Liver (tissue), 9 donors: ENCODE results near the gene LRRC74A. TPM values are rescaled to one million over a fixed set of nuclear protein-coding genes. Genes with fewer than 3 reads are reported as not detected.

Source experiments
- DNase-seq: peaks from one replicate; pipeline ENCODE4 v3.0.0-alpha.2; 2017; ENCODE audit warnings: low spot score
- H3K27ac ChIP-seq, 2 donors: one replicate each; pipeline ENCODE4 v1.7.0; 2013; ENCODE audit warnings: inconsistent platforms in 2 of 2, low read length in 2 of 2, control low read depth in 1 of 2, low read depth in 1 of 2, mild to moderate bottlenecking in 1 of 2
- H3K27me3 ChIP-seq, 4 donors: one replicate each; pipeline versions ENCODE4 v1.6.1 to v1.7.0; 2013; ENCODE audit warnings: low read length in 3 of 4, inconsistent platforms in 1 of 4, mild to moderate bottlenecking in 1 of 4, moderate library complexity in 1 of 4; ENCODE audit not compliant: control insufficient read depth in 4 of 4, insufficient read depth in 4 of 4
- H3K36me3 ChIP-seq, 4 donors: one replicate each; pipeline versions ENCODE4 v1.6.1 to v1.7.0; 2013; ENCODE audit warnings: low read length in 3 of 4, mild to moderate bottlenecking in 3 of 4, low read depth in 1 of 4, moderate library complexity in 1 of 4; ENCODE audit not compliant: control insufficient read depth in 4 of 4, insufficient read depth in 3 of 4
- H3K4me1 ChIP-seq, 4 donors: one replicate each; pipeline versions ENCODE4 v1.6.1 to v1.7.0; 2013; ENCODE audit warnings: low read length in 3 of 4, mild to moderate bottlenecking in 3 of 4, moderate library complexity in 1 of 4; ENCODE audit not compliant: control insufficient read depth in 4 of 4, insufficient read depth in 4 of 4
- H3K4me3 ChIP-seq, 3 donors: one replicate each; pipeline versions ENCODE4 v1.6.1 to v1.7.0; 2013; ENCODE audit warnings: low read length in 3 of 3, control low read depth in 1 of 3, low read depth in 1 of 3, mild to moderate bottlenecking in 1 of 3
- H3K9ac ChIP-seq, 2 donors: one replicate each; pipeline ENCODE4 v1.7.0; 2013; ENCODE audit warnings: low read length in 2 of 2, mild to moderate bottlenecking in 2 of 2, moderate library complexity in 2 of 2, control low read depth in 1 of 2, low read depth in 1 of 2
- H3K9me3 ChIP-seq, 4 donors: one replicate each; pipeline versions ENCODE4 v1.6.1 to v1.7.0; 2013; ENCODE audit warnings: low read length in 3 of 4; ENCODE audit not compliant: control insufficient read depth in 4 of 4
- FOXA1 ChIP-seq: IDR thresholded peaks from 2 replicates; pipeline ENCODE4 v1.6.1; 2016; ENCODE audit warnings: antibody characterized with exemption
- FOXA2 ChIP-seq: IDR thresholded peaks from 2 replicates; pipeline ENCODE4 v1.6.1; 2016; ENCODE audit warnings: antibody characterized with exemption
- GABPA ChIP-seq, 2 donors: IDR thresholded peaks in 1 of 2; conservative IDR thresholded peaks in 1 of 2; 2 replicates each; pipeline ENCODE4 v1.6.1; 2016; ENCODE audit warnings: antibody characterized with exemption in 2 of 2, mild to moderate bottlenecking in 1 of 2, moderate library complexity in 1 of 2
- HNF4A ChIP-seq, 2 donors: conservative IDR thresholded peaks; 2 replicates each; pipeline ENCODE4 v1.6.1; 2016; ENCODE audit warnings: antibody characterized with exemption in 2 of 2, mild to moderate bottlenecking in 2 of 2
- HNF4G ChIP-seq: IDR thresholded peaks from 2 replicates; pipeline ENCODE4 v1.6.1; 2016; ENCODE audit warnings: antibody characterized with exemption
- JUND ChIP-seq, 2 donors: IDR thresholded peaks; 2 replicates each; pipeline ENCODE4 v1.6.1; 2016; ENCODE audit warnings: antibody characterized with exemption in 2 of 2
- MAX ChIP-seq: IDR thresholded peaks from 2 replicates; pipeline ENCODE4 v1.6.1; 2016; ENCODE audit warnings: antibody characterized with exemption
- NR2F2 ChIP-seq: IDR thresholded peaks from 2 replicates; pipeline ENCODE4 v1.6.1; 2016; ENCODE audit warnings: antibody characterized with exemption
- RAD21 ChIP-seq, 2 donors: IDR thresholded peaks; 2 replicates each; pipeline ENCODE4 v1.6.1; 2016; ENCODE audit warnings: antibody characterized with exemption in 2 of 2, mild to moderate bottlenecking in 2 of 2
- REST ChIP-seq: IDR thresholded peaks from 2 replicates; pipeline ENCODE4 v1.6.1; 2016; ENCODE audit warnings: antibody characterized with exemption, mild to moderate bottlenecking
- RXRA ChIP-seq, 2 donors: IDR thresholded peaks; 2 replicates each; pipeline ENCODE4 v1.6.1; 2017 to 2018; ENCODE audit warnings: antibody characterized with exemption in 2 of 2, mild to moderate bottlenecking in 1 of 2
- SP1 ChIP-seq: IDR thresholded peaks from 2 replicates; pipeline ENCODE4 v1.6.1; 2018; ENCODE audit warnings: antibody characterized with exemption, mild to moderate bottlenecking
- TAF1 ChIP-seq: conservative IDR thresholded peaks from 2 replicates; pipeline ENCODE4 v1.6.1; 2016; ENCODE audit warnings: antibody characterized with exemption, mild to moderate bottlenecking
- YY1 ChIP-seq: IDR thresholded peaks from 2 replicates; pipeline ENCODE4 v1.6.1; 2016; ENCODE audit warnings: antibody characterized with exemption, mild to moderate bottlenecking
- WGBS: extraction: QIAGEN DNeasy Blood & Tissue Kit; methylation state at CpG from one replicate; pipeline ENCODE4 v1.1.7; 2013; 5-methylcytosine and 5-hydroxymethylcytosine counted together
- polyA plus RNA-seq, 2 donors: library from polyadenylated mRNA; stranded (reverse) in 1 of 2; unstranded in 1 of 2; fragments of 200-250 nt in 1 of 2; fragments of >200 nt in 1 of 2; fragmentation: Nextera tagmentation in 1 of 2; extraction: Ambion mirVana in 1 of 2; gene quantifications; one replicate each; pipeline versions ENCODE4 v1.2.1 to v1.2.3, GENCODE V29; 2013 to 2015
- total RNA-seq, 2 donors: library from RNA; depleted of rRNA; stranded (reverse); fragments of >200 nt; gene quantifications; one replicate each; pipeline ENCODE4 v1.2.3, GENCODE V29; 2014
- TF ChIP-seq, protein P1 (sequence below): fragments of 150-350 bp; IDR thresholded peaks from 2 replicates; pipeline ENCODE4 v1.5.1; 2017; ENCODE audit warnings: improper control_type of control experiment, low read depth, low read length; ENCODE audit not compliant: missing input control
- TF ChIP-seq, protein P2 (sequence below): IDR thresholded peaks from 2 replicates; pipeline ENCODE4 v1.6.1; 2016; ENCODE audit warnings: antibody characterized with exemption
- donor health status: healthy.
- donor health status: healthy.
- donor health status: healthy.
- donor health status: healthy.
- donor health status: healthy.

The LRRC74A gene
- total and polyA plus RNA-seq, 4 donors: not detected

DNA sequence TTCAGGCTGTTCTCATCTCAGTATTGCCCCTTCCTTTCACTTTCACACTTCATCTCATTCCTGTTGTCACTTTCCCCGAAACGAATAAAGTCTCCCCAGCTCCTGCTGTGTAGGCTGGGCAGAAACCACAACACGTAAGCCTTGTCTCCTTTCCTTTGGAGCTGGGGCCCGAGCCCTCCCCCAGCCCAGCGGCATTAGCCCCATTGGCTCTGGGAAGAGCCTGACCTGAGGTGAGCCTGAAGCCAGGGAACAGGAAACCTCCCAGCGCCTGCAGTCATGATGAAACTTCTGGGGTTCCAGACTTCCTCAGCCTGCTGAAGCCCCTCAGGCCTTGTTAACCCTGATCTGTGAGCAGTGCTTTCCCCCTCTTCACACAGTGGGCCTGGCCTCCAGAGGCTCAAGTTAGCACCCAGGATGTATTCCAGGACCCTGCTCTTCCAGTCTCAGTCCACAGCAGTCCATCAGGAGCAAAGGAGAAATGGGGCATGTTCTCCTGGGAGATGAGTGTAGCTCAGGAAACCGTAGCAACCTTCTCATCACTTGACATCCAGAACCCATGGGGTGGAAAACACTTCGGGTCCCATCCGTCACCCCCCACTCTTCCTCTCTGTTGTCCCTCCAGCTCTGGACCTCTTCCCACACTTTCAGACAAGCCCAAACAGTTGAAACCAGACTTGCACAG is 43.2 kb upstream of the LRRC74A start:
- TF ChIP-seq HNF4G (no peak), RXRA (IDR thresholded peaks at IDR 0.05) (no peak), JUND (IDR thresholded peaks at IDR 0.05) (no peak), YY1 (no peak), TAF1 (no peak), SP1 (no peak), GABPA (IDR thresholded peaks at IDR 0.05 in 1 of 2, conservative IDR thresholded peaks at IDR 0.05 in 1 of 2) (no peak), FOXA1 (no peak), MAX (no peak), NR2F2 (no peak), RAD21 (IDR thresholded peaks at IDR 0.05) (no peak), HNF4A (conservative IDR thresholded peaks at IDR 0.05) (no peak)
- TF ChIP-seq, protein P1, sequence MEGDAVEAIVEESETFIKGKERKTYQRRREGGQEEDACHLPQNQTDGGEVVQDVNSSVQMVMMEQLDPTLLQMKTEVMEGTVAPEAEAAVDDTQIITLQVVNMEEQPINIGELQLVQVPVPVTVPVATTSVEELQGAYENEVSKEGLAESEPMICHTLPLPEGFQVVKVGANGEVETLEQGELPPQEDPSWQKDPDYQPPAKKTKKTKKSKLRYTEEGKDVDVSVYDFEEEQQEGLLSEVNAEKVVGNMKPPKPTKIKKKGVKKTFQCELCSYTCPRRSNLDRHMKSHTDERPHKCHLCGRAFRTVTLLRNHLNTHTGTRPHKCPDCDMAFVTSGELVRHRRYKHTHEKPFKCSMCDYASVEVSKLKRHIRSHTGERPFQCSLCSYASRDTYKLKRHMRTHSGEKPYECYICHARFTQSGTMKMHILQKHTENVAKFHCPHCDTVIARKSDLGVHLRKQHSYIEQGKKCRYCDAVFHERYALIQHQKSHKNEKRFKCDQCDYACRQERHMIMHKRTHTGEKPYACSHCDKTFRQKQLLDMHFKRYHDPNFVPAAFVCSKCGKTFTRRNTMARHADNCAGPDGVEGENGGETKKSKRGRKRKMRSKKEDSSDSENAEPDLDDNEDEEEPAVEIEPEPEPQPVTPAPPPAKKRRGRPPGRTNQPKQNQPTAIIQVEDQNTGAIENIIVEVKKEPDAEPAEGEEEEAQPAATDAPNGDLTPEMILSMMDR: no peak
- TF ChIP-seq, protein P2, sequence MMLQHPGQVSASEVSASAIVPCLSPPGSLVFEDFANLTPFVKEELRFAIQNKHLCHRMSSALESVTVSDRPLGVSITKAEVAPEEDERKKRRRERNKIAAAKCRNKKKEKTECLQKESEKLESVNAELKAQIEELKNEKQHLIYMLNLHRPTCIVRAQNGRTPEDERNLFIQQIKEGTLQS: no peak
- H3K27me3 ChIP-seq: no peaks in the 10 kb centered on the region
- H3K36me3 ChIP-seq: peaks cover 2 to 39% (median 22%) of the 10 kb centered on the region in 4 donors
- no peak overlapping the region for H3K9ac ChIP-seq
- H3K4me1 ChIP-seq: peaks cover 0 to 5% (median 0%) of the 10 kb centered on the region in 4 donors
- 59% methylated on average over 9 of the region's 9 CpGs for WGBS
- H3K9me3 ChIP-seq: no peaks in the 10 kb centered on the region
- no peak overlapping the region for H3K4me3 ChIP-seq
- DNase-seq: no peak
- H3K27ac ChIP-seq: no peak overlapping the region

DNA sequence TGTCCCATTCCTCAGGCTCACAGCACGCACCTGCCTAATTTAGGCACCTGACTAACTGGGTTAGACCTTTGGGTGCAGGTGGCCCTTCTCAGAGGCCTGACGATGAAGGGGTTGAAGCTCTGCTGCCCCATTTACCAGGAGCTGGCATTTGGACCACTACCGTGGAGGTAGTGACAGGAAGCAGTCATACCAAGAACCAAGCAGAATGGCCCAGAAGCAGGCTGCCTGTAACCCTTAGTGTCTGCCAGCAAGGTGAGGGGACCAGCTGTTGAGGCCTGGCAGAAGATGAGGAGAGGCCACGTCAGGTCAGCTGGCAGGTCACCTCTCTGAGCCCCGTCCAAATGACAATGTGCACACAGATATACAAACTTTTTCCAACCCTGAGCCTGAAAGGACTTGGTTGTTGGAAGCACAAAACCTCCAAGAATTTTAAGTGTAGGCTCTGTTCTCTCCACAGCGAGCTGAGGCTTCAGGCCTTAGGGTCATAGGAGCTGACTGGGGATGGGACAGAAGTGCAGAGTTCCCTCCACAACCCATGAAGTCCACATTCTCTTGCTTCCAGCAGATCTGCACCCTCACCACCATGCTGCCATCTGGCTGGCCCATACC is 41.8 kb upstream of the LRRC74A start:
- Histone ChIP-seq H3K27me3 (no peaks in the 10 kb centered on the region), H3K9ac (no peak overlapping the region), H3K27ac (no peak overlapping the region), H3K9me3 (no peaks in the 10 kb centered on the region), H3K4me3 (no peak overlapping the region), H3K4me1 (peaks cover 0 to 5% (median 0%) of the 10 kb centered on the region in 4 donors), H3K36me3 (peaks cover 4 to 48% (median 26%) of the 10 kb centered on the region in 4 donors)
- TF ChIP-seq YY1 (no peak), RXRA (IDR thresholded peaks at IDR 0.05) (no peak), REST (no peak), GABPA (IDR thresholded peaks at IDR 0.05 in 1 of 2, conservative IDR thresholded peaks at IDR 0.05 in 1 of 2) (no peak), NR2F2 (no peak), FOXA2 (no peak), MAX (no peak), RAD21 (IDR thresholded peaks at IDR 0.05) (no peak), FOXA1 (no peak), SP1 (no peak), HNF4A (conservative IDR thresholded peaks at IDR 0.05) (no peak), HNF4G (no peak)
- TF ChIP-seq, protein P1: no peak
- TF ChIP-seq, protein P2: no peak
- no peak for DNase-seq
- WGBS: 69% methylated on average over 6 of the region's 6 CpGs
